K562 (cell line): ENCODE data around the gene LRP1B. TPM values are rescaled to one million over a fixed set of nuclear protein-coding genes. Genes with fewer than 3 reads are reported as not detected.

ENCODE experiments used
- ATAC-seq: fragments of 200-7000 bp; cut with Tn5 transposase; 3 replicates; pipeline ENCODE4 v1.9.1; 2020; ENCODE audit warnings: moderate library complexity
- BruUV-seq: library from RNA; stranded (reverse); fragments of 400-500 nt; replicated peaks from 2 replicates; lab custom pipeline; 2021; lab: Mats Ljungman, UMichigan
- CTCF ChIA-PET: fragments of 300-600 bp; formaldehyde crosslinking; extraction: SDS; loops from one replicate; lab custom pipeline; 2021; ENCODE audit warnings: low intra/inter-chr PET ratio; lab: Yijun Ruan, JAX
- POLR2A ChIA-PET: fragments of 300-600, 350-650 bp; sonication (Branson Sonifier 250); formaldehyde crosslinking; extraction: SDS; loops from one replicate; lab custom pipeline; 2021; ENCODE audit warnings: antibody characterized with exemption, inconsistent platforms; lab: Yijun Ruan, JAX
- DNase-seq, 4 experiments: peaks; one replicate each; pipeline versions ENCODE4 v3.0.0 to v3.0.0-alpha.2; 2011 to 2018; ENCODE audit warnings: low spot score in 3 of 4, mixed read lengths in 3 of 4; ENCODE audit errors: extremely low read depth in 1 of 4
- FAIRE-seq: peaks from 2 replicates; lab custom pipeline; 2011; peaks lifted over from hg19 to GRCh38; lab: Jason Lieb, UNC
- H2AFZ ChIP-seq: 2 replicates; pipeline ENCODE4 v1.6.0; 2011; ENCODE audit warnings: low read depth, low read length, control low read depth, inconsistent platforms
- H3K27ac ChIP-seq: fragments of 200-600 bp; 3 replicates; pipeline ENCODE4 v1.8.0; 2011; ENCODE audit warnings: low read depth, mild to moderate bottlenecking, control low read depth, inconsistent platforms, low read length, moderate library complexity, mixed read lengths; ENCODE audit errors: extremely low read depth
- H3K27me3 ChIP-seq, 2 experiments: fragments of 300-600 bp in 1 of 2; 2 replicates in 1 of 2; 3 replicates in 1 of 2; pipeline versions ENCODE4 v1.6.0 to v1.8.0; 2011; ENCODE audit warnings: inconsistent platforms in 2 of 2, low read length in 2 of 2, mild to moderate bottlenecking in 1 of 2, mixed read lengths in 1 of 2, moderate library complexity in 1 of 2; ENCODE audit not compliant: control insufficient read depth in 2 of 2, insufficient read depth in 2 of 2
- H3K36me3 ChIP-seq: fragments of 300-600 bp; 3 replicates; pipeline ENCODE4 v1.8.0; 2011; ENCODE audit warnings: mild to moderate bottlenecking, low read length, inconsistent platforms; ENCODE audit not compliant: control insufficient read depth, insufficient read depth
- H3K4me1 ChIP-seq, 2 experiments: fragments of 200-600 bp in 1 of 2; replicated peaks in 1 of 2; 2 replicates in 1 of 2; 3 replicates in 1 of 2; pipeline versions ENCODE4 v1.5.1 to v1.8.0; 2011; ENCODE audit warnings: inconsistent platforms in 2 of 2, low read length in 2 of 2, mild to moderate bottlenecking in 1 of 2, mixed read lengths in 1 of 2, moderate library complexity in 1 of 2; ENCODE audit not compliant: control insufficient read depth in 2 of 2, insufficient read depth in 2 of 2
- H3K4me2 ChIP-seq: 2 replicates; pipeline ENCODE4 v1.6.1; 2011; ENCODE audit warnings: low read length, control low read depth, inconsistent platforms, mixed read lengths; ENCODE audit not compliant: insufficient read depth
- H3K4me3 ChIP-seq: fragments of 200-600 bp; sonication (generic), shearing (Covaris generic); 2 replicates; pipeline ENCODE4 v1.5.1; 2016; ENCODE audit warnings: control low read depth, inconsistent platforms
- H3K79me2 ChIP-seq: fragments of 200-600 bp; 3 replicates; pipeline ENCODE4 v1.8.0; 2011; ENCODE audit warnings: low read length, inconsistent platforms; ENCODE audit not compliant: control insufficient read depth, insufficient read depth
- H3K9ac ChIP-seq, 2 experiments: 2 replicates each; pipeline versions ENCODE4 v1.6.0 to v1.6.1; 2011; ENCODE audit warnings: low read depth in 2 of 2, low read length in 2 of 2, control low read depth in 1 of 2, inconsistent platforms in 1 of 2, mild to moderate bottlenecking in 1 of 2, mixed read lengths in 1 of 2; ENCODE audit not compliant: insufficient read depth in 1 of 2
- H3K9me1 ChIP-seq: one replicate; pipeline ENCODE4 v1.6.0; 2011; ENCODE audit warnings: inconsistent platforms, mild to moderate bottlenecking, low read length, moderate library complexity; ENCODE audit not compliant: control insufficient read depth, insufficient read depth
- H3K9me3 ChIP-seq: replicated peaks from 2 replicates; pipeline ENCODE4 v1.5.1; 2011; ENCODE audit warnings: low read depth, low read length, inconsistent platforms; ENCODE audit not compliant: control insufficient read depth, insufficient read depth
- H4K20me1 ChIP-seq: replicated peaks from 2 replicates; pipeline ENCODE4 v1.6.1; 2011; ENCODE audit warnings: low read length, inconsistent platforms, mixed read lengths; ENCODE audit not compliant: control insufficient read depth, insufficient read depth
- ARHGAP35 ChIP-seq: fragments of 450-650 bp; IDR thresholded peaks from 2 replicates; pipeline ENCODE4 v1.6.1; 2018; ENCODE audit not compliant: partially characterized antibody
- KLF13 ChIP-seq: fragments of 450-650 bp; IDR thresholded peaks from 2 replicates; pipeline ENCODE4 v1.6.1; 2016; ENCODE audit warnings: missing genetic modification characterization, low read depth, mild to moderate bottlenecking, missing compliant biosample characterization, moderate library complexity, borderline replicate concordance
- POLR2AphosphoS5 ChIP-seq: IDR thresholded peaks from 2 replicates; pipeline ENCODE4 v1.6.1; 2011; ENCODE audit warnings: mild to moderate bottlenecking, low read depth, low read length, moderate library complexity; ENCODE audit not compliant: control insufficient read depth, insufficient read depth
- SPI1 ChIP-seq: IDR thresholded peaks from 2 replicates; pipeline ENCODE4 v1.6.1; 2011; ENCODE audit warnings: low read depth, low read length, control low read depth, borderline replicate concordance
- ZNF277 ChIP-seq: fragments of 250-450 bp; sonication (Bioruptor Pico); IDR thresholded peaks from 2 replicates; pipeline ENCODE4 v1.8.0; 2022; ENCODE audit warnings: inconsistent platforms, mild to moderate bottlenecking, moderate library complexity, borderline replicate concordance
- ZNF785 ChIP-seq: fragments of 250-450 bp; sonication (Bioruptor Pico); IDR thresholded peaks from 2 replicates; pipeline ENCODE4 v1.4.0; 2020; ENCODE audit warnings: mild to moderate bottlenecking
- WGBS: fragments of 100-300 bp; shearing (Covaris generic); methylation state at CpG from one replicate; pipeline ENCODE4 v1.1.6; 2016; ENCODE audit warnings: low coverage, mixed read lengths; ENCODE audit not compliant: insufficient coverage; ENCODE audit errors: missing lambda C conversion rate; 5-methylcytosine and 5-hydroxymethylcytosine counted together
- in situ Hi-C: fragments of 300-500 bp; cut with MboI; formaldehyde crosslinking; loops from 4 replicates; pipeline ENCODE4 v1.15.0; 2018; ENCODE audit warnings: inconsistent platforms, mixed read lengths
- intact Hi-C: fragments of 100-400 bp; cut with micrococcal nuclease; formaldehyde crosslinking; loops from 2 replicates; pipeline ENCODE4 v1.14.2; 2022
- polyA plus RNA-seq, 8 experiments: library from polyadenylated mRNA; depleted of rRNA in 4 of 8; stranded (reverse) in 5 of 8; unstranded in 3 of 8; fragments of >200 nt; fragmentation: Nextera tagmentation in 2 of 8; fragmentation: Illumina TruSeq in 1 of 8; extraction: Ambion mirVana in 2 of 8; extraction: Trizol in 1 of 8; gene quantifications; 2 replicates each; pipeline versions ENCODE4 v1.2.1 to v1.2.3, GENCODE V29; 2011 to 2014; ENCODE audit warnings: inconsistent platforms in 1 of 8, missing spikeins in 1 of 8
- total RNA-seq, 7 experiments: library from RNA; depleted of rRNA in 6 of 7; stranded (reverse); fragments of >200 nt in 6 of 7; fragmentation: Illumina TruSeq in 2 of 7; extraction: Trizol in 2 of 7; gene quantifications; 2 replicates each; pipeline versions ENCODE4 v1.2.1 to v1.2.3, GENCODE V29; 2011 to 2021; ENCODE audit warnings: low replicate concordance in 1 of 7
- TF ChIP-seq, protein P1 (sequence below), 2 experiments: IDR thresholded peaks; 2 replicates each; pipeline ENCODE4 v1.6.1; 2011; ENCODE audit warnings: borderline replicate concordance in 1 of 2, control low read depth in 1 of 2, low read depth in 1 of 2, low read length in 1 of 2, mild to moderate bottlenecking in 1 of 2, mixed read lengths in 1 of 2, moderate library complexity in 1 of 2; ENCODE audit not compliant: insufficient read depth in 1 of 2, insufficient read length in 1 of 2, poor library complexity in 1 of 2, severe bottlenecking in 1 of 2; ENCODE audit errors: extremely low read depth in 1 of 2

The LRP1B gene
- total and polyA plus RNA-seq, 9 of the 15 experiments (the other 6 are each of a cell fraction or from before 2014, with no cell fraction given), result not detected

DNA sequence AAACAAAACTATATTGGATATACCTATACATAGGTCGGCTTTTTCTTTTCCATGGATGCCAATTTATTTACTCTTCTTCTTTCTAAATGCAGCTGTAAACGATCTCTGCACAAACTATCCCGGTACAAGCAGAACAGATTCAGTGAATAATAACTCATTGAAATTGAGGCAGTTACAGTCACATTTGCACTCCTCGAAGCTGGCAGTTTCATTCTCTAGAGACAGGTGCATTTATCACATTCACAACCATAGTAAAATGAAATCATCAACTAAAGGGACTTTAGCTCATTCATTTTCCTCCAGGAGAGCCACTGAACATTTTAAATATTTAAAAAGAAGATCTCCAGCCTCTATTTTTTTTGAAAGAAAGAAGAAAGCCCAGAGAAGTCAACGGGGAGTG lies 551.7 kb downstream of the LRP1B start:
- Histone ChIP-seq H2AFZ (no peak overlapping the region), H3K4me1 (no peaks in the 10 kb centered on the region), H3K4me2 (no peak overlapping the region), H3K36me3 (no peaks in the 10 kb centered on the region), H3K9me3 (no peaks in the 10 kb centered on the region), H3K79me2 (no peaks in the 10 kb centered on the region), H3K9me1 (no peaks in the 10 kb centered on the region), H3K4me3 (no peak overlapping the region), H3K9ac (no peak overlapping the region), H4K20me1 (no peaks in the 10 kb centered on the region), H3K27ac (no peak overlapping the region), H3K27me3 (no peaks in the 10 kb centered on the region)
- TF ChIP-seq ARHGAP35 (no peak), SPI1 (no peak), ZNF277 (CRISPR knock-in tag) (no peak), ZNF785 (CRISPR knock-in tag) (no peak), POLR2AphosphoS5 (no peak), KLF13 (tag) (no peak)
- TF ChIP-seq, protein P1, sequence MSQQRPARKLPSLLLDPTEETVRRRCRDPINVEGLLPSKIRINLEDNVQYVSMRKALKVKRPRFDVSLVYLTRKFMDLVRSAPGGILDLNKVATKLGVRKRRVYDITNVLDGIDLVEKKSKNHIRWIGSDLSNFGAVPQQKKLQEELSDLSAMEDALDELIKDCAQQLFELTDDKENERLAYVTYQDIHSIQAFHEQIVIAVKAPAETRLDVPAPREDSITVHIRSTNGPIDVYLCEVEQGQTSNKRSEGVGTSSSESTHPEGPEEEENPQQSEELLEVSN (IDR thresholded peaks at IDR 0.05; ENCODE audit: borderline replicate concordance in 1 of 2, extremely low read depth in 1 of 2, insufficient read depth in 1 of 2, insufficient read length in 1 of 2, low read depth in 1 of 2, low read length in 1 of 2, poor library complexity in 1 of 2, severe bottlenecking in 1 of 2), result no peak
- POLR2A ChIA-PET, result no interaction called here
- no TSS peak for BruUV-seq
- in situ Hi-C loops (no loop called here), intact Hi-C loops (no loop called here)
- DNase-seq, result no peak
- 3% methylated on average over 5 of the region's 5 CpGs for WGBS
- no peak for ATAC-seq
- CTCF ChIA-PET, result no interaction called here
- FAIRE-seq, result no peak
